ENCODE measurements around the gene GMIP.
"Not testable (repeated sequence)": the region's sequence is repeated elsewhere in the genome, so short reads cannot be mapped to it uniquely, and the experiment has no call there.

The GMIP gene

DNA sequence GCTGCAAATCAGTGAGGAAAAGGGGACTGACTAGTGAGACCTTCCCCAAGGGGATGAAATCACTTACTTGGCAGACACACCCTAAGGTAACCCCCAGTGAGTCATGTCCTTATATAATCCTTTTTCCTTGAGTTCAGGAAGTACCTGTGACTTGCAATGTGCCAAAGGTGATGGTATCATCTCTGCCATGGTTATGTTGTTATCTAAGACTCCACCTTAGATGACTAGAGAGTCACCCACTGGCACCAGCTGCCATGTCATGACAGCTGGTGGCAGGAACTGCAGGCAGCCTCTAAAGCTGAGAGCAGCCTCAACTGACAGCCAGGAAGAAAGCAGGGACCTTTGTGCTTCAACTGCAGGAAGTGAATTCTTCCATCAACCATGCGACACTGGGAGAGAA lies 37.4 kb downstream of the GMIP start:
- no peak for DNase-seq

GRCh38 chr19:19602713-19603324 lies 40.6 kb downstream of the GMIP start:
- no peak for DNase-seq

DNA sequence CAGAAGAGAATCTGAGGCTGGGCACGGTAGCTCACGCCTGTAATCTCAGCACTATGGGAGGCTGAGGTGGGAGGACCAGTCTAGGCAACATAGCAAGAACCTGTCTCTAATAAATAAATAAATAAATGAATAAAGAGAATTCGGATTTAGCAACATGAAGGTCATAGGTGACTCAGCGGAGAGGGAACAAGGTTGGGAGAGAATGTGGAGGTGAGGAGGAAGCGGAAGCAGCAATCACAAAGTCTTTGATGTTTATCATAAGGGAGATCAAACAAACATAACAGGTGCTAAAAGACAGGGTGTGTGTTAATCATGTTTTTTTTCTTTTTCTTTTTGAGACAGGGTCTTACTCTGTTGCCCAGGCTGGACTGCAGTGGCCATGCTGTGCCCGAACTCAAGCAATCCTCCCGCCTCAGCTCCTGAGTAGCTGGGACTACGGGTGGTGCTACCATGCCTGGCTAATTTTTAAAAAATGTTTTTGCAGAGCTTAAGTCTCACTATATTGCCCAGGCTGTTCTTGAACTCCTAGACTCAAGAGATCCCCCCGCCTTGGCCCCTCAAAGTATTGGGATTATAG lies 41.2 kb downstream of the GMIP start:
- no peak for DNase-seq

GRCh38 chr19:19600793-19601330 lies 42.6 kb downstream of the GMIP start:
- no peak for DNase-seq

DNA sequence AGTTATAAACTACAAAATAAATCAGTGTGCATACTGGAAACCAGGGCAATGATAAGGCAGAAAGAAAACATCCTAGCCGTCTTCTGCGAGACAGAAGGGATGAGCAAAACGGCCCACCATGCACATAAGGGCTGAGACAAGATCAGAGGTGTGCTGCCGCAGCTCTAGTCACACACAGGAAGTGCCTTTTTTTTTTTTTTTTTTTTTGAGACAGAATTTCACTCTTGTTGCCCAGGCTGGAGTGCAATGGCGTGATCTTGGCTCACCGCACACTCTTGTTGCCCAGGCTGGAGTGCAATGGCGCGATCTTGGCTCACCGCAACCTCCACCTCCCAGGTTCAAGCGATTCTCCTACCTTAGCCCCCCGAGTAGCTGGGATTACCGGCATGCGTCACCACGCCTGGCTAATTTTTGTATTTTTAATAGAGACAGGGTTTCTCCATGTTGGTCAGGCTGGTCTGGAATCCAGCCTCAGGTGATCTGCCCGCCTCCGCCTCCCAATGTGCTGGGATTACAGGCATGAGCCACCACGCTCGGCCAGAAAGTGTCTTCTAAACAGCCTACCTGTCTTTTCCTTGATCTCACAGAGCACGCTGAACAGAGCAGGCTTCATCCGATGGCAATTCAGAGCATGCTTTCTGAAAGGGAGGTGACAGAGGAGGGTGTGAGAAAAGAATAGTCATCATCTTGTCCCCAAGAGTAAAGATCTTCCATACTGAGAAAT lies 44.6 kb downstream of the GMIP start:
- not testable (repeated sequence) for DNase-seq

DNA sequence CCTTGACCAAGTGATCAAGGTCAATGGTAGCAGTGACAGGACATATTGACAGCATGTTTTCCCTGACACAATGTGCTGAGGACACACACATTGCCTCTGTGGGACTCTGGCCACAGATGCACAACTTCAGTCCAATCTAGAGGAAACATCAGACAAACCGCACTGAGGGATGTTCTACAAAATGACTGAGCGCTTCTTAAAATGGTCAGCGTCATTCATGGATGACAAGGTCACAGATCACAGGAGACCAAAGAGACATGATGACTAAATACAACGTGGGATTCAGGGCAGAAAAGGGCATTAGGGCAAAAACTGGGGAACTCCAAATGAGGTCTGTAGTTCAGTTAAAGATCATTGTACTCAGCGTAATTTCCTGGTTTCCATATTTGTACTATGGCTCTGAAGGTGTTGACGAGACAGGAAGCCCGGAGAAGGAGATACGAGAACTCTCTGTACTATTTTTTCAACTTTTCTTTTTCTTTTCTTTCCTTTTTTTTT lies 45.6 kb downstream of the GMIP start:
- no peak for DNase-seq

DNA sequence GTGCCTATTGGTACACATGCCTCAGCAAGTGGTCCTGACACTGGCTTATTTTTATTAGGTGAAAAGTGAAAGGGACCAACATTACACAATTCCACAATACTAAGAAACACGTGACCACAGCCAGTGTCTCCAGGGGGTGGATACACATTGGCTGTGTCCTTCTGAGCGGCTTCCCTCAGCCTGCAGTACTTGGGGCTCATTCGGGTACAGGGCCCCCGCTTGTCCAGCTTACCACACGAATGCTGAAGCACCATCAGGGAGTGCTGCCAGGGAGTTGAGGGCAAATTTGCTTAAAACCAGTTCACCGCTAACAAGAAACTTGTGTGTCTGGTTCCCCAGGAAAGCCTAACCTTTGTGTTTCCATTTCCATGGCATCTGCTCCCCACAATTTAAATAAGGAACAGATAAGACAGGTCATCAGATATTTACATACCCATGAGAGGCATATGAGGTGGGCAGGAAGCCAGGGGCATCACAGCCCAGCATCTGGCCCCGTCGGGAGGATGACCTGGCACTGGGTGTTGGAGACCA lies 48.2 kb downstream of the GMIP start:
- DNase-seq, result no peak

GRCh38 chr19:19594381-19594780 lies 49.1 kb downstream of the GMIP start:
- DNase-seq, result no peak

- DNase-seq, result no peak
These were observed 50.8 kb downstream of the GMIP start for GRCh38 chr19:19592690-19593089.

DNA sequence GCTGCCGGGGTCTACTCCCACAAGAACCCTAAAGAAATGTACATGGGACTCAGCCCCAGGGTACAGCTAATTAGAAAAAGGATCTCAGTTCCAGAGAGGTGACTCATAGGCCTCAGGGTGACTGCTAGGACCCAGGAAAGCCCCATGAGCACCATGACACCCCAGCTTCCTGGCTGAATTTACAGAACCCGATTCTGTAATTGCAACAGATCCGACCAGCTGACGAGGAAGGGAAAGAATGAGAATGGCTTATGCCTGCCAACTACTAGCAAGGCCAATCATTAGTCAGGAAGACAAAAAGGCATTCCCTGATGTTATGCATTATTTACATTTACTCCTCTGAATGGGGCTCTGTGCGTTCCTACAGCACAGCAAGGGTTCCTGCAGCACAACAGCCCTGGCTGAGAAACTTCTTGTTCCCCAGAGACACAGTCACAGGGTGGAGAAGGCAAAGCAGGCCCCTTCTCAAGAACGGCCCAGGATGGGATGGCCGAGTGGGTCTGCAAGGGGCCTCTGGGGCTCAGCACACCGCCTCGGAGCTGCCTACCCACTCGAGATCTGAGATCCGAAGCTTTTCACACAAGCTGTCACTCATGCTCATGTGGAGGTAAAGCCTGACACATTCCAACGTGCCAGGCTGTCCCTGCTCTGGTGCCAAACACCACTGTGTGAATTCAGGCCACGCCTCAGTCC lies 52.2 kb downstream of the GMIP start:
- peak; percentile 60 for DNase-seq

- no peak for DNase-seq
These were observed 54.9 kb downstream of the GMIP start for GRCh38 chr19:19588546-19588945.

- DNase-seq, result no peak
These were observed 55.7 kb downstream of the GMIP start for GRCh38 chr19:19587771-19588170.

DNA sequence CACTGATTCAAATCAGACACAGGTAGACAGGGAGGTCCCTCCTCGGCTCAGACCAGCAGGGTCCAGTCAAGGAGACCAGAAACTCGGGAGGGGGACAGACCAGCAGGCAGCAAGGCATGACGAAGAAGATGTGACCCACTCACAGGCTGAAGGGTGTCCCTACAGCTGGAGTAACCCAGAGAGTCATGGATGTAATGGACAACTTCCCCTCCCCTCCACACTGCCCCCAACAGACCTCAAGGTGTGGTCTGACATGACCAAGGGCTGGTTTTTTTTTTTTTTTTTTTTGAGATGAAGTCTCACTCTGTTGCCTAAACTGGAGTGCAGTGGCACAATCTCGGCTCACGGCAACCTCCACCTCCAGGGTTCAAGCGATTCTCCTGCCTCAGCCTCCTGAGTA lies 59.1 kb downstream of the GMIP start:
- no peak for DNase-seq

GRCh38 chr19:19582471-19582870 lies 61.0 kb downstream of the GMIP start:
- no peak for DNase-seq

DNA sequence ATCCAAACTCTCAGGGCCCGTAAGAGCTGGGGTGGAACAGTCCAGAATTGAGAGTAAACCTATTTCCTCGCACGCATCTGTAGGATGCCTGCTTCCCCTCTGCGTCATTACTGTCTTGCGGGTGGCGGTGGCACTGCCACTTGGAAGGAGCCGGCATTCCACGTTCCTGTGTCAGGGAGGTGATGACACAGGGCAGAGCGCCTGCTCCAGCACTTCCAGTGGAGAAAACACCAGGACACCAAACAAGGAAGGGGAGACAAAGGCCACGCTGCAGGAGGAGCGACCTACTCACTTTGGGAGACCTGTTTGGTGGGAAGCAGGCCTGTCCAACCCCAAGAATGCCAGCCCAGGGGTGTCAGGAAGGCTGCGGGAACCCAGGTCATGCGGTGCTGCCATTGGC lies 62.1 kb downstream of the GMIP start:
- no peak for DNase-seq

- no peak for DNase-seq
These were observed 63.0 kb downstream of the GMIP start for GRCh38 chr19:19580418-19580817.

GRCh38 chr19:19579533-19580361 lies 63.7 kb downstream of the GMIP start:
- DNase-seq, result no peak

Measured in left hindlimb (tissue), 1 donor.